Neural cell (in vitro differentiated cells): ENCODE results near the gene VSTM4. TPM values are rescaled to one million over a fixed set of nuclear protein-coding genes. Genes with fewer than 3 reads are reported as not detected.

Experiments used
- H2AFZ ChIP-seq: fragments of 200-600, 300-800 bp; sonication (generic), shearing (Covaris generic); 2 replicates; pipeline ENCODE4 v1.6.0; 2014; ENCODE audit warnings: low read depth, mild to moderate bottlenecking, antibody characterized with exemption, low read length, moderate library complexity
- H3F3A ChIP-seq: fragments of 200-600 bp; shearing (Covaris generic); 2 replicates; pipeline ENCODE4 v1.6.1; 2016; ENCODE audit warnings: mild to moderate bottlenecking, moderate library complexity, mixed read lengths, antibody characterized with exemption, low read length; ENCODE audit not compliant: insufficient read depth, poor library complexity, severe bottlenecking
- H3K27ac ChIP-seq: fragments of 200-600, 300-800 bp; sonication (generic), shearing (Covaris generic); 2 replicates; pipeline ENCODE4 v1.5.1; 2014; ENCODE audit warnings: mild to moderate bottlenecking, low read length, moderate library complexity
- H3K27me3 ChIP-seq: fragments of 300-800, 200-600 bp; sonication (generic), shearing (Covaris generic); 2 replicates; pipeline ENCODE4 v1.6.0; 2014; ENCODE audit warnings: mild to moderate bottlenecking, low read depth, low read length, moderate library complexity; ENCODE audit not compliant: insufficient read depth
- H3K36me3 ChIP-seq: fragments of 300-800, 200-600 bp; sonication (generic), shearing (Covaris generic); 2 replicates; pipeline ENCODE4 v1.5.1; 2014; ENCODE audit warnings: mild to moderate bottlenecking, antibody characterized with exemption, low read length, moderate library complexity; ENCODE audit not compliant: insufficient read depth
- H3K4me2 ChIP-seq: fragments of 300-800, 200-600 bp; sonication (generic), shearing (Covaris generic); 2 replicates; pipeline ENCODE4 v1.6.0; 2014; ENCODE audit warnings: mild to moderate bottlenecking, low read length
- H3K4me3 ChIP-seq: fragments of 300-800, 200-600 bp; sonication (generic), shearing (Covaris generic); 2 replicates; pipeline ENCODE4 v1.5.1; 2014; ENCODE audit warnings: mild to moderate bottlenecking, low read length, moderate library complexity
- H3K79me2 ChIP-seq: fragments of 200-600 bp; shearing (Covaris generic); replicated peaks from 2 replicates; pipeline ENCODE4 v1.6.0; 2014; ENCODE audit warnings: mild to moderate bottlenecking, low read length, moderate library complexity; ENCODE audit not compliant: insufficient read depth
- H3K9ac ChIP-seq: fragments of 300-800, 200-600 bp; sonication (generic), shearing (Covaris generic); 2 replicates; pipeline ENCODE4 v1.6.1; 2016; ENCODE audit warnings: mild to moderate bottlenecking, low read length, mixed read lengths
- H3K9me2 ChIP-seq: fragments of 200-600 bp; shearing (Covaris generic); 2 replicates; pipeline ENCODE4 v1.6.1; 2016; ENCODE audit warnings: mild to moderate bottlenecking, low read length, mixed read lengths; ENCODE audit not compliant: insufficient read depth
- H3K9me3 ChIP-seq: fragments of 200-600, 300-800 bp; sonication (generic), shearing (Covaris generic); 2 replicates; pipeline ENCODE4 v1.6.1; 2016; ENCODE audit warnings: mild to moderate bottlenecking, mixed run types, low read length, moderate library complexity, mixed read lengths
- H4K20me1 ChIP-seq: fragments of 200-600 bp; shearing (Covaris generic); 2 replicates; pipeline ENCODE4 v1.6.1; 2016; ENCODE audit warnings: mild to moderate bottlenecking, mixed run types; ENCODE audit not compliant: insufficient read depth
- CTCF ChIP-seq: fragments of 450-650 bp; IDR thresholded peaks from 2 replicates; pipeline ENCODE4 v1.5.1; 2014; ENCODE audit warnings: antibody characterized with exemption, mild to moderate bottlenecking, moderate library complexity; ENCODE audit not compliant: poor library complexity, severe bottlenecking
- EP300 ChIP-seq: fragments of 450-650 bp; conservative IDR thresholded peaks from 2 replicates; pipeline ENCODE4 v1.6.1; 2014; ENCODE audit warnings: antibody characterized with exemption, mild to moderate bottlenecking, moderate library complexity; ENCODE audit not compliant: poor library complexity, severe bottlenecking
- EZH2 ChIP-seq: fragments of 200-600, 300-800 bp; shearing (Covaris generic), sonication (generic); IDR thresholded peaks from 2 replicates; pipeline ENCODE4 v1.6.1; 2014; ENCODE audit warnings: antibody characterized with exemption, low read length, borderline replicate concordance, mild to moderate bottlenecking; ENCODE audit not compliant: insufficient read depth, poor library complexity, severe bottlenecking
- MXI1 ChIP-seq: fragments of 450-650 bp; conservative IDR thresholded peaks from 2 replicates; pipeline ENCODE4 v1.6.1; 2014; ENCODE audit warnings: antibody characterized with exemption, mild to moderate bottlenecking; ENCODE audit not compliant: poor library complexity, severe bottlenecking
- POLR2AphosphoS5 ChIP-seq: IDR thresholded peaks from 2 replicates; pipeline ENCODE4 v1.6.1; 2012
- RAD21 ChIP-seq: fragments of 450-650 bp; conservative IDR thresholded peaks from 2 replicates; pipeline ENCODE4 v1.6.1; 2014; ENCODE audit warnings: antibody characterized with exemption, mild to moderate bottlenecking, moderate library complexity
- SMC3 ChIP-seq: fragments of 450-650 bp; conservative IDR thresholded peaks from 2 replicates; pipeline ENCODE4 v1.6.1; 2014; ENCODE audit warnings: antibody characterized with exemption, mild to moderate bottlenecking, moderate library complexity; ENCODE audit not compliant: poor library complexity
- TAF1 ChIP-seq: IDR thresholded peaks from 2 replicates; pipeline ENCODE4 v1.6.1; 2012; ENCODE audit warnings: low read depth
- polyA plus RNA-seq: library from polyadenylated mRNA; depleted of rRNA; stranded (reverse); fragments of >200 nt; gene quantifications from 2 replicates; pipeline ENCODE4 v1.2.3, GENCODE V29; 2014
- TF ChIP-seq, protein P1 (sequence below): IDR thresholded peaks from 2 replicates; pipeline ENCODE4 v1.6.1; 2012; ENCODE audit warnings: borderline replicate concordance

The VSTM4 gene
- polyA plus RNA-seq, 1 donor from 2014 or later, result 0.52 TPM

DNA sequence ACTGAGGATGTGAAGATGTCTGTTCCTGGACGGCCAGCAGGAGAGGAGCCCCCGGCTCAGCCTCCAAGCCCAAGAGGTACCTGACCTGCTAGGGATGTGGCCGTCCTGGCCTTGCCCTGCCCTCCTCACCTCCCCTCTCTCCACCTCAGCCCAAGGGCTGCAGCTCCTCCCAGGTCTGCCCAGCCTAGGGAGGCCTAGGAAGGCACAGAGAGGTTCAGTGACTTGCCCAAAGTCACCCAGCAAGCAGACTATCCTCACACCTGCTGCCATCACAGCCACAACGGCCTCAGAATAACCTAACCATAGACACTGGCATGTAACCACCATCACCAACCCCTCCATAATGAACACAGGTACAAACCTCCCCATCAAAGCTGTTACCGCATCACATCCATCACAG, 137.0 kb downstream of the VSTM4 start:
- Histone ChIP-seq H3K9me3 (no peaks in the 10 kb centered on the region), H3K9me2 (no peaks in the 10 kb centered on the region), H3F3A (no peaks in the 10 kb centered on the region), H3K27ac (no peak overlapping the region), H3K79me2 (no peaks in the 10 kb centered on the region), H3K36me3 (no peaks in the 10 kb centered on the region), H4K20me1 (no peaks in the 10 kb centered on the region), H3K4me3 (no peak overlapping the region), H2AFZ (no peak overlapping the region), H3K27me3 (no peaks in the 10 kb centered on the region), H3K9ac (no peak overlapping the region), H3K4me2 (no peak overlapping the region)
- no peak for TF ChIP-seq RAD21
- TF ChIP-seq MXI1, result no peak
- TF ChIP-seq, protein P1, sequence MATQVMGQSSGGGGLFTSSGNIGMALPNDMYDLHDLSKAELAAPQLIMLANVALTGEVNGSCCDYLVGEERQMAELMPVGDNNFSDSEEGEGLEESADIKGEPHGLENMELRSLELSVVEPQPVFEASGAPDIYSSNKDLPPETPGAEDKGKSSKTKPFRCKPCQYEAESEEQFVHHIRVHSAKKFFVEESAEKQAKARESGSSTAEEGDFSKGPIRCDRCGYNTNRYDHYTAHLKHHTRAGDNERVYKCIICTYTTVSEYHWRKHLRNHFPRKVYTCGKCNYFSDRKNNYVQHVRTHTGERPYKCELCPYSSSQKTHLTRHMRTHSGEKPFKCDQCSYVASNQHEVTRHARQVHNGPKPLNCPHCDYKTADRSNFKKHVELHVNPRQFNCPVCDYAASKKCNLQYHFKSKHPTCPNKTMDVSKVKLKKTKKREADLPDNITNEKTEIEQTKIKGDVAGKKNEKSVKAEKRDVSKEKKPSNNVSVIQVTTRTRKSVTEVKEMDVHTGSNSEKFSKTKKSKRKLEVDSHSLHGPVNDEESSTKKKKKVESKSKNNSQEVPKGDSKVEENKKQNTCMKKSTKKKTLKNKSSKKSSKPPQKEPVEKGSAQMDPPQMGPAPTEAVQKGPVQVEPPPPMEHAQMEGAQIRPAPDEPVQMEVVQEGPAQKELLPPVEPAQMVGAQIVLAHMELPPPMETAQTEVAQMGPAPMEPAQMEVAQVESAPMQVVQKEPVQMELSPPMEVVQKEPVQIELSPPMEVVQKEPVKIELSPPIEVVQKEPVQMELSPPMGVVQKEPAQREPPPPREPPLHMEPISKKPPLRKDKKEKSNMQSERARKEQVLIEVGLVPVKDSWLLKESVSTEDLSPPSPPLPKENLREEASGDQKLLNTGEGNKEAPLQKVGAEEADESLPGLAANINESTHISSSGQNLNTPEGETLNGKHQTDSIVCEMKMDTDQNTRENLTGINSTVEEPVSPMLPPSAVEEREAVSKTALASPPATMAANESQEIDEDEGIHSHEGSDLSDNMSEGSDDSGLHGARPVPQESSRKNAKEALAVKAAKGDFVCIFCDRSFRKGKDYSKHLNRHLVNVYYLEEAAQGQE, result no peak
- TF ChIP-seq POLR2AphosphoS5, result no peak
- TF ChIP-seq EZH2, result no peak
- TF ChIP-seq CTCF, result no peak
- TF ChIP-seq TAF1, result no peak

- Histone ChIP-seq H3K36me3 (no peaks in the 10 kb centered on the region), H3F3A (no peaks in the 10 kb centered on the region), H3K9ac (no peak overlapping the region), H4K20me1 (no peaks in the 10 kb centered on the region), H3K79me2 (no peaks in the 10 kb centered on the region), H3K27ac (no peak overlapping the region), H3K9me2 (no peaks in the 10 kb centered on the region), H3K27me3 (no peaks in the 10 kb centered on the region), H2AFZ (no peak overlapping the region), H3K4me2 (no peak overlapping the region), H3K9me3 (no peaks in the 10 kb centered on the region), H3K4me3 (no peak overlapping the region)
- TF ChIP-seq CTCF, result peak; percentile 27
- TF ChIP-seq TAF1, result no peak
- TF ChIP-seq SMC3, result peak; percentile 43
- TF ChIP-seq POLR2AphosphoS5, result no peak
- no peak for TF ChIP-seq EP300
- no peak for TF ChIP-seq RAD21
- TF ChIP-seq, protein P1, result no peak
- no peak for TF ChIP-seq MXI1
- TF ChIP-seq EZH2, result no peak
Measured at GRCh38 chr10:48976196-48976595, 139.1 kb downstream of the VSTM4 start.
